Fibroblast of mammary gland (primary cell): ENCODE measurements around the gene CDH23.

ENCODE experiments used
- DNase-seq: peaks from one replicate; pipeline ENCODE4 v3.0.0-alpha.2; 2010; ENCODE audit warnings: low read depth
- H3K4me3 ChIP-seq: 2 replicates; pipeline ENCODE4 v1.5.1; 2011; ENCODE audit warnings: low read depth, mild to moderate bottlenecking, low read length, moderate library complexity; ENCODE audit not compliant: control insufficient read depth
- CTCF ChIP-seq: conservative IDR thresholded peaks from 2 replicates; pipeline ENCODE4 v1.5.1; 2011; ENCODE audit warnings: low read depth, low read length, inconsistent platforms; ENCODE audit not compliant: control insufficient read depth, insufficient read depth

CDH23 gene

DNA sequence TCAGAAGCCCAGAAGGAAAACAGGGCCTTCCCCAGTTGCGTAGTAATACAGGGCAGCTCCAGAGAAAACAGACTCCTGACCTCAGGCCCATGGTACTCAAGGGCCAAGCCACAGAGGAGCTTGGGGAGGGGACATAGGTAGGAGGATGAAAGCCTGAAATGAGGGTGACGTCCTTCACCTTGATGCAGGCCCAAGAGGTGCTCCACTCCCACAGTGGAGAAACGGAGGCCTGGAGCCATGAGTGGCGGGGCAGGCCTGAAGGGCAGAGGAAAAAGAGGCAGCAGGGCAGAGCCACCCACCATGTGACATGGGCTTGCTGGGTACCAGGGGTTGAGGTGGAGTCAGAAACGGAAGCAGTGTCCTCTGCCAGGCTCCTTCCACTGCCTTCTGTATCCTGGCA is 239.9 kb downstream of the CDH23 start:
- H3K4me3 ChIP-seq: no peak overlapping the region
- DNase-seq: no peak
- no peak for TF ChIP-seq CTCF

DNA sequence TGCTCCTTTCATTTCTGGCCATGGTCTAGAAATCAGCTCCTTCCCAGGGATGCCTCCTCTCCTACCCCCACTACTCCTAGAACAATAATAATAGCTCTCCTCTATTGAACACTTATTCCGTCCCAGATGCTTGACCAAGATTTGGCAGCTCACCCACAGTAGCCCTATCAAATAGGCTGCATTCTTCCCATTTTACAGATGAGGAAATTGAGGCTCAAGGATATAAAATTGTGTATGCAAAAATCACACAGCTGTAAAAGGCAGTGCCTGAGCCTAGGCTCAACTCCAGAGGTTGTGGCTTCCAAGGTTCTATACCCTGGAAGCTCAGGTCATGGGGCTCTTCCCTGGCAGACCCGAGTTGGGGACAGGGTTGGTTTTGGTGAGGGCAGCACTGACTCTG is 240.6 kb downstream of the CDH23 start:
- no peak for TF ChIP-seq CTCF
- H3K4me3 ChIP-seq: no peak overlapping the region
- DNase-seq: no peak

- DNase-seq: no peak
- no peak for TF ChIP-seq CTCF
- H3K4me3 ChIP-seq: no peak overlapping the region
Observed at GRCh38 chr10:71638064-71638821, 241.5 kb downstream of the CDH23 start.

- no peak for DNase-seq
- no peak overlapping the region for H3K4me3 ChIP-seq
- no peak for TF ChIP-seq CTCF
Observed at GRCh38 chr10:71638822-71639719, 242.4 kb downstream of the CDH23 start.

DNA sequence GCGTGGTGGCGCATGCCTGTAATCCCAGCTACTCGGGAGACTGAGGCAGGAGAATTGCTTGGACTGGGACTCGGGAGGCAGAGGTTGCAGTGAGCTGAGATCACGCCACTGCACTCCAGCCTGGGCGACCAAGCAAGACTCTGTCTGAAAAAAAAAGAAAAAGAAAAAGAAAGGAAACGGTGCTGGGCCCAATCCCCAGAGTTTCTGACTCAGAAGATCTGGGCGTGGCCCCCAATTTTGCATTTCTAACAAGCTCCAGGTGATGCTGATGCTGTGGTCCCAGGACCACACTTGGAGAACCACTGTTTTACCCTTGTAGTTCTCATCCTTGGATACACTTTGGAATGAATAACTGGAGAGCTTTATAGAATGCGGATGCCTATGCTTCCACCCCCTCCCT is 243.9 kb downstream of the CDH23 start:
- TF ChIP-seq CTCF: no peak
- no peak for DNase-seq
- H3K4me3 ChIP-seq: no peak overlapping the region

- no peak for TF ChIP-seq CTCF
- H3K4me3 ChIP-seq: no peak overlapping the region
- DNase-seq: no peak
Observed at GRCh38 chr10:71641449-71641848, 244.7 kb downstream of the CDH23 start.
